Measurements from ENCODE around the gene SMAD9. TPM values are rescaled to one million over a fixed set of nuclear protein-coding genes. Genes with fewer than 3 reads are reported as not detected.

SMAD9 gene
- total and polyA plus RNA-seq, 10 donors: 0.67 to 2.9 (median 1.4) TPM

- TF ChIP-seq POLR2A (IDR thresholded peaks at IDR 0.05): no peak
- TF ChIP-seq POLR2AphosphoS5 (IDR thresholded peaks at IDR 0.05): no peak
- TF ChIP-seq CTCF (IDR thresholded peaks at IDR 0.05 in 8 of 11, conservative IDR thresholded peaks at IDR 0.05 in 3 of 11): no peak
- Histone ChIP-seq H3K4me1 (no peaks in the 10 kb centered on the region), H3K27ac (no peak overlapping the region), H3K36me3 (peaks cover 0 to 13% (median 0%) of the 10 kb centered on the region in 6 donors), H3K9me3 (no peaks in the 10 kb centered on the region), H3K4me3 (no peak overlapping the region), H3K27me3 (replicated peaks in 1 of 7) (no peaks in the 10 kb centered on the region)
- DNase-seq: no peak
- WGBS, 5 donors: 67 to 89% (median 72%) methylated on average over 3 to 4 of the region's 4 CpGs
- intact Hi-C loops (cut with DNase I; ENCODE audit: low total_unique reads): no loop called here
Observed at GRCh38 chr13:36837354-36838092, 82.5 kb downstream of the SMAD9 start.

GRCh38 chr13:36834299-36834698, 85.7 kb downstream of the SMAD9 start:
- 94 to 98% (median 97%) methylated on average over 3 of the region's 3 CpGs for WGBS, 5 donors
- no peaks in the 10 kb centered on the region for H3K9me3 ChIP-seq
- no peaks in the 10 kb centered on the region for H3K27me3 ChIP-seq (replicated peaks in 1 of 7)
- no peak overlapping the region for H3K4me3 ChIP-seq
- intact Hi-C loops (cut with DNase I; ENCODE audit: low total_unique reads): no loop called here
- H3K36me3 ChIP-seq: peaks cover 0 to 38% (median 4%) of the 10 kb centered on the region in 6 donors
- H3K4me1 ChIP-seq: no peaks in the 10 kb centered on the region
- DNase-seq: no peak
- no peak for TF ChIP-seq POLR2A (IDR thresholded peaks at IDR 0.05)
- TF ChIP-seq CTCF (IDR thresholded peaks at IDR 0.05 in 8 of 11, conservative IDR thresholded peaks at IDR 0.05 in 3 of 11): no peak
- TF ChIP-seq POLR2AphosphoS5 (IDR thresholded peaks at IDR 0.05): no peak
- no peak overlapping the region for H3K27ac ChIP-seq

- H3K27me3 ChIP-seq (replicated peaks in 1 of 7): no peaks in the 10 kb centered on the region
- no peak overlapping the region for H3K27ac ChIP-seq
Observed at GRCh38 chr13:36831291-36831690, 88.7 kb downstream of the SMAD9 start.

GRCh38 chr13:36829753-36830152, 90.3 kb downstream of the SMAD9 start:
- H3K36me3 ChIP-seq: peaks cover 0 to 81% (median 20%) of the 10 kb centered on the region in 6 donors
- no peaks in the 10 kb centered on the region for H3K27me3 ChIP-seq (replicated peaks in 1 of 7)
- no peak overlapping the region for H3K27ac ChIP-seq
- WGBS, 5 donors: 20 to 100% (median 58%) methylated on average over 1 of the region's 1 CpG
- intact Hi-C loops (cut with DNase I; ENCODE audit: low total_unique reads): loop anchor here (10.0 kb wide), 1 partner anchor 165 kb away; the partner anchor contains the start of gene ALG5
- H3K4me3 ChIP-seq: no peak overlapping the region
- no peaks in the 10 kb centered on the region for H3K9me3 ChIP-seq
- peaks cover 0 to 2% (median 0%) of the 10 kb centered on the region in 6 donors for H3K4me1 ChIP-seq
- TF ChIP-seq POLR2AphosphoS5 (IDR thresholded peaks at IDR 0.05): no peak
- TF ChIP-seq CTCF (IDR thresholded peaks at IDR 0.05 in 8 of 11, conservative IDR thresholded peaks at IDR 0.05 in 3 of 11): no peak
- no peak for TF ChIP-seq POLR2A (IDR thresholded peaks at IDR 0.05)
- no peak for DNase-seq

More at GRCh38 chr13:36831291-36831690, 88.7 kb downstream of the SMAD9 start:
- no peak overlapping the region for H3K4me3 ChIP-seq
- DNase-seq: no peak
- TF ChIP-seq POLR2AphosphoS5 (IDR thresholded peaks at IDR 0.05): no peak
- no peaks in the 10 kb centered on the region for H3K9me3 ChIP-seq
- H3K4me1 ChIP-seq: no peaks in the 10 kb centered on the region
- peaks cover 0 to 68% (median 17%) of the 10 kb centered on the region in 6 donors for H3K36me3 ChIP-seq
- intact Hi-C loops (cut with DNase I; ENCODE audit: low total_unique reads): no loop called here
- WGBS, 5 donors: 95 to 99% (median 98%) methylated on average over 3 of the region's 3 CpGs
